IMR-90 (cell line): ENCODE results near the gene GRM6. TPM values are rescaled to one million over a fixed set of nuclear protein-coding genes. Genes with fewer than 3 reads are reported as not detected.

Experiments
- ATAC-seq: fragments of 200-7000 bp; cut with Tn5 transposase; 2 replicates; pipeline ENCODE4 v1.9.1; 2020; ENCODE audit warnings: low read depth, mild to moderate bottlenecking, moderate library complexity
- BruUV-seq: library from RNA; stranded (reverse); fragments of 400-500 nt; replicated peaks from 2 replicates; lab custom pipeline; 2021; lab: Mats Ljungman, UMichigan
- CTCF ChIA-PET: fragments of 300-600 bp; formaldehyde crosslinking; extraction: SDS; loops from one replicate; lab custom pipeline; 2021; ENCODE audit warnings: antibody characterized with exemption; lab: Yijun Ruan, JAX
- POLR2A ChIA-PET: fragments of 300-600 bp; sonication (Branson Sonifier 250); formaldehyde crosslinking; loops from one replicate; lab custom pipeline; 2022; ENCODE audit warnings: antibody characterized with exemption; ENCODE audit not compliant: unreplicated experiment; lab: Charles Lee
- DNase-seq: peaks from one replicate; pipeline ENCODE4 v3.0.0; 2013
- H2AFZ ChIP-seq: replicated peaks from 2 replicates; pipeline ENCODE3; 2013; ENCODE audit warnings: low read length, mild to moderate bottlenecking; ENCODE audit not compliant: poor library complexity
- H2AK5ac ChIP-seq: 2 replicates; pipeline ENCODE4 v1.6.1; 2013; ENCODE audit warnings: low read depth, low read length, inconsistent platforms
- H2AK9ac ChIP-seq: replicated peaks from 2 replicates; pipeline ENCODE3; 2013; ENCODE audit warnings: mild to moderate bottlenecking, low read depth, low read length, moderate library complexity; ENCODE audit not compliant: poor library complexity
- H2BK120ac ChIP-seq: 2 replicates; pipeline ENCODE4 v1.6.1; 2013; ENCODE audit warnings: low read depth, low read length, inconsistent platforms
- H2BK15ac ChIP-seq: 3 replicates; pipeline ENCODE4 v1.6.1; 2013; ENCODE audit warnings: low read depth, low read length, inconsistent platforms
- H2BK20ac ChIP-seq: 2 replicates; pipeline ENCODE4 v1.6.1; 2013; ENCODE audit warnings: low read depth, mild to moderate bottlenecking, inconsistent platforms, low read length, moderate library complexity
- H2BK5ac ChIP-seq: 2 replicates; pipeline ENCODE4 v1.6.1; 2013; ENCODE audit warnings: mild to moderate bottlenecking, low read depth, low read length, inconsistent platforms; ENCODE audit not compliant: poor library complexity, severe bottlenecking
- H3K14ac ChIP-seq: replicated peaks from 2 replicates; pipeline ENCODE4 v1.6.1; 2013; ENCODE audit warnings: low read depth, low read length, inconsistent platforms
- H3K18ac ChIP-seq: 2 replicates; pipeline ENCODE4 v1.6.1; 2013; ENCODE audit warnings: low read depth, low read length, control low read depth
- H3K23ac ChIP-seq: 2 replicates; pipeline ENCODE4 v1.6.1; 2013; ENCODE audit warnings: low read depth, low read length, inconsistent platforms
- H3K27ac ChIP-seq: 2 replicates; pipeline ENCODE4 v1.5.1; 2013; ENCODE audit warnings: mild to moderate bottlenecking, control low read depth, low read length; ENCODE audit not compliant: insufficient read depth
- H3K27me3 ChIP-seq: 2 replicates; pipeline ENCODE4 v1.6.1; 2013; ENCODE audit warnings: low read length; ENCODE audit not compliant: control insufficient read depth, insufficient read depth
- H3K36me3 ChIP-seq: 2 replicates; pipeline ENCODE4 v1.6.1; 2013; ENCODE audit warnings: low read length, mixed read lengths; ENCODE audit not compliant: control insufficient read depth, insufficient read depth
- H3K4ac ChIP-seq: 2 replicates; pipeline ENCODE4 v1.6.1; 2013; ENCODE audit warnings: low read depth, low read length, inconsistent platforms
- H3K4me1 ChIP-seq: 2 replicates; pipeline ENCODE4 v1.6.1; 2013; ENCODE audit warnings: low read length, mixed read lengths; ENCODE audit not compliant: control insufficient read depth, insufficient read depth
- H3K4me2 ChIP-seq: 2 replicates; pipeline ENCODE4 v1.6.1; 2013; ENCODE audit warnings: low read depth, mild to moderate bottlenecking, control low read depth, low read length, moderate library complexity
- H3K4me3 ChIP-seq: 2 replicates; pipeline ENCODE4 v1.5.1; 2013; ENCODE audit warnings: low read depth, mild to moderate bottlenecking, control low read depth, low read length, moderate library complexity; ENCODE audit not compliant: insufficient read depth
- H3K56ac ChIP-seq: 2 replicates; pipeline ENCODE4 v1.6.1; 2013; ENCODE audit warnings: low read length, inconsistent platforms; ENCODE audit not compliant: insufficient read depth; ENCODE audit errors: extremely low read depth
- H3K79me1 ChIP-seq, 2 experiments: 2 replicates each; pipeline ENCODE4 v1.6.1; 2013; ENCODE audit warnings: low read length in 2 of 2, inconsistent platforms in 1 of 2, low read depth in 1 of 2
- H3K9ac ChIP-seq: 2 replicates; pipeline ENCODE4 v1.6.1; 2013; ENCODE audit warnings: low read depth, low read length, control low read depth
- H3K9me1 ChIP-seq: 2 replicates; pipeline ENCODE4 v1.6.1; 2013; ENCODE audit warnings: low read length, inconsistent platforms; ENCODE audit not compliant: insufficient read depth
- H3K9me3 ChIP-seq: 2 replicates; pipeline ENCODE4 v1.6.1; 2013; ENCODE audit warnings: low read length; ENCODE audit not compliant: control insufficient read depth, insufficient read depth
- H4K20me1 ChIP-seq: 2 replicates; pipeline ENCODE4 v1.6.1; 2013; ENCODE audit warnings: low read length, inconsistent platforms; ENCODE audit not compliant: insufficient read depth
- H4K5ac ChIP-seq: 2 replicates; pipeline ENCODE4 v1.6.1; 2013; ENCODE audit warnings: mild to moderate bottlenecking, low read depth, low read length, control low read depth
- H4K8ac ChIP-seq, 2 experiments: 2 replicates each; pipeline ENCODE4 v1.6.1; 2013; ENCODE audit warnings: low read depth in 2 of 2, low read length in 2 of 2, control low read depth in 1 of 2, inconsistent platforms in 1 of 2
- H4K91ac ChIP-seq: 2 replicates; pipeline ENCODE4 v1.6.1; 2013; ENCODE audit warnings: low read depth, low read length, inconsistent platforms; ENCODE audit not compliant: insufficient read depth
- BHLHE40 ChIP-seq: fragments of 150-350 bp; IDR thresholded peaks from 2 replicates; pipeline ENCODE4 v1.6.1; 2016; ENCODE audit warnings: mild to moderate bottlenecking, low read depth, low read length
- CEBPB ChIP-seq: IDR thresholded peaks from 2 replicates; pipeline ENCODE4 v1.6.1; 2012; ENCODE audit warnings: low read depth, low read length, improper control_type of control experiment
- CHD1 ChIP-seq: IDR thresholded peaks from 2 replicates; pipeline ENCODE4 v1.6.1; 2012; ENCODE audit warnings: low read depth, low read length, improper control_type of control experiment
- CTCF ChIP-seq: conservative IDR thresholded peaks from 2 replicates; pipeline ENCODE4 v1.5.1; 2012; ENCODE audit warnings: mild to moderate bottlenecking, low read depth, low read length, improper control_type of control experiment
- ELK1 ChIP-seq: fragments of 150-350 bp; IDR thresholded peaks from 2 replicates; pipeline ENCODE4 v1.6.1; 2016; ENCODE audit warnings: low read depth, mild to moderate bottlenecking, low read length, moderate library complexity, borderline replicate concordance
- FOS ChIP-seq: fragments of 150-350 bp; IDR thresholded peaks from 2 replicates; pipeline ENCODE4 v1.6.1; 2016; ENCODE audit warnings: low read depth, low read length
- MAFK ChIP-seq: IDR thresholded peaks from 2 replicates; pipeline ENCODE4 v1.6.1; 2012; ENCODE audit warnings: low read depth, low read length, improper control_type of control experiment
- MAZ ChIP-seq: IDR thresholded peaks from 2 replicates; pipeline ENCODE4 v1.6.1; 2012; ENCODE audit warnings: low read depth, mild to moderate bottlenecking, low read length, improper control_type of control experiment, moderate library complexity, borderline replicate concordance
- MXI1 ChIP-seq: IDR thresholded peaks from 2 replicates; pipeline ENCODE4 v1.6.1; 2012; ENCODE audit warnings: low read depth, mild to moderate bottlenecking, low read length, moderate library complexity, borderline replicate concordance
- POLR2A ChIP-seq: IDR thresholded peaks from 2 replicates; pipeline ENCODE4 v1.6.1; 2012; ENCODE audit warnings: mild to moderate bottlenecking, low read depth, low read length
- RAD21 ChIP-seq: IDR thresholded peaks from 2 replicates; pipeline ENCODE4 v1.6.1; 2012; ENCODE audit warnings: low read length, improper control_type of control experiment
- RCOR1 ChIP-seq: IDR thresholded peaks from 2 replicates; pipeline ENCODE4 v1.6.1; 2012; ENCODE audit warnings: mild to moderate bottlenecking, low read length, improper control_type of control experiment; ENCODE audit not compliant: insufficient replicate concordance
- SMC3 ChIP-seq: fragments of 150-350 bp; IDR thresholded peaks from 2 replicates; pipeline ENCODE4 v1.6.1; 2016; ENCODE audit warnings: low read depth, mild to moderate bottlenecking, antibody characterized with exemption, low read length, moderate library complexity
- USF2 ChIP-seq: fragments of 150-350 bp; IDR thresholded peaks from 2 replicates; pipeline ENCODE4 v1.6.1; 2017; ENCODE audit warnings: mild to moderate bottlenecking, antibody characterized with exemption, low read length, low read depth
- WGBS, 2 experiments: methylation state at CpG; one replicate each; pipeline versions ENCODE4 v1.1.5 to v1.1.7; 2013; ENCODE audit warnings: missing lambda C conversion rate in 2 of 2; ENCODE audit not compliant: insufficient read length in 1 of 2; ENCODE audit errors: extremely low coverage in 2 of 2; 5-methylcytosine and 5-hydroxymethylcytosine counted together
- dilution Hi-C: fragments of 300-500 bp; cut with HindIII; formaldehyde crosslinking; loops from one replicate; pipeline ENCODE4 v1.14.3; 2018; ENCODE audit warnings: low sequenced_read_pairs; ENCODE audit not compliant: unreplicated experiment
- in situ Hi-C: fragments of 300-500 bp; cut with MboI; formaldehyde crosslinking; loops from 3 replicates; pipeline ENCODE4 v1.14.3; 2019; ENCODE audit warnings: low sequenced_read_pairs, inconsistent platforms, mixed read lengths
- intact Hi-C: fragments of 100-400 bp; cut with micrococcal nuclease; formaldehyde crosslinking; loops from 2 replicates; pipeline ENCODE4 v1.10.0; 2022
- polyA plus RNA-seq, 3 experiments: library from polyadenylated mRNA; depleted of rRNA; stranded (reverse); fragments of >200 nt; gene quantifications; 2 replicates each; pipeline ENCODE4 v1.2.3, GENCODE V29; 2012; ENCODE audit warnings: low replicate concordance in 1 of 3
- total RNA-seq: library from RNA; depleted of rRNA; stranded (reverse); fragments of >200 nt; gene quantifications from 2 replicates; pipeline ENCODE4 v1.2.3, GENCODE V29; 2012

Gene GRM6
- total and polyA plus RNA-seq, 2 of the 4 experiments (the other 2 are of a cell fraction): not detected

GRCh38 chr5:178986326-178986960 is 8.7 kb downstream of the GRM6 start:
- POLR2A ChIA-PET: no interaction called here
- intact Hi-C loops (no loop called here), dilution Hi-C loops (no loop called here), in situ Hi-C loops (no loop called here)
- CTCF ChIA-PET: no interaction called here
- peaks cover 73% of the 10 kb centered on the region for H3K9me3 ChIP-seq
- no peak overlapping the region for H2BK120ac ChIP-seq
- H2BK5ac ChIP-seq: no peak overlapping the region
- no peak overlapping the region for H4K8ac ChIP-seq
- no peak overlapping the region for H3K23ac ChIP-seq
- no peak overlapping the region for H4K91ac ChIP-seq
- TF ChIP-seq FOS (no peak), MAZ (no peak), CTCF (no peak), POLR2A (no peak), USF2 (no peak), RAD21 (no peak), BHLHE40 (no peak), ELK1 (no peak), SMC3 (no peak), CHD1 (no peak), RCOR1 (no peak), MAFK (no peak), CEBPB (no peak), MXI1 (no peak)
- H3K27ac ChIP-seq: no peak overlapping the region
- 84% methylated on average over 30 of the region's 43 CpGs; no CpG with 5 or more reads in 1 of the 2 experiments for WGBS, 2 experiments
- H3K4me3 ChIP-seq: no peak overlapping the region
- H3K56ac ChIP-seq: no peak overlapping the region
- no peak overlapping the region for H2AFZ ChIP-seq
- no peaks in the 10 kb centered on the region for H3K9me1 ChIP-seq
- no peaks in the 10 kb centered on the region for H3K4me1 ChIP-seq
- H3K14ac ChIP-seq: no peak overlapping the region
- DNase-seq (no peak), ATAC-seq (no peak)
- H2BK20ac ChIP-seq: no peak overlapping the region
- H3K9ac ChIP-seq: no peak overlapping the region
- H2AK5ac ChIP-seq: no peak overlapping the region
- no peak overlapping the region for H2AK9ac ChIP-seq
- H3K36me3 ChIP-seq: no peaks in the 10 kb centered on the region
- no peak overlapping the region for H4K5ac ChIP-seq
- H3K4ac ChIP-seq: no peak overlapping the region
- no peak overlapping the region for H3K4me2 ChIP-seq
- no peak overlapping the region for H2BK15ac ChIP-seq
- H3K79me1 ChIP-seq: no peaks in the 10 kb centered on the region
- no TSS peak for BruUV-seq
- H3K27me3 ChIP-seq: no peaks in the 10 kb centered on the region
- H3K18ac ChIP-seq: no peak overlapping the region
- no peaks in the 10 kb centered on the region for H4K20me1 ChIP-seq
